VCaP (cell line): ENCODE measurements around the gene EZR.
A peak's percentile ranks its signal among the peaks of the same experiment; 100 is the strongest.

Experiments used
- H3K27ac ChIP-seq: fragments of 450-650 bp; 2 replicates; pipeline ENCODE4 v1.5.1; 2017
- TF ChIP-seq, protein P1 (sequence below): fragments of 450-650 bp; conservative IDR thresholded peaks from 2 replicates; pipeline ENCODE4 v1.5.1; 2017; ENCODE audit warnings: mild to moderate bottlenecking, moderate library complexity

Gene EZR

DNA sequence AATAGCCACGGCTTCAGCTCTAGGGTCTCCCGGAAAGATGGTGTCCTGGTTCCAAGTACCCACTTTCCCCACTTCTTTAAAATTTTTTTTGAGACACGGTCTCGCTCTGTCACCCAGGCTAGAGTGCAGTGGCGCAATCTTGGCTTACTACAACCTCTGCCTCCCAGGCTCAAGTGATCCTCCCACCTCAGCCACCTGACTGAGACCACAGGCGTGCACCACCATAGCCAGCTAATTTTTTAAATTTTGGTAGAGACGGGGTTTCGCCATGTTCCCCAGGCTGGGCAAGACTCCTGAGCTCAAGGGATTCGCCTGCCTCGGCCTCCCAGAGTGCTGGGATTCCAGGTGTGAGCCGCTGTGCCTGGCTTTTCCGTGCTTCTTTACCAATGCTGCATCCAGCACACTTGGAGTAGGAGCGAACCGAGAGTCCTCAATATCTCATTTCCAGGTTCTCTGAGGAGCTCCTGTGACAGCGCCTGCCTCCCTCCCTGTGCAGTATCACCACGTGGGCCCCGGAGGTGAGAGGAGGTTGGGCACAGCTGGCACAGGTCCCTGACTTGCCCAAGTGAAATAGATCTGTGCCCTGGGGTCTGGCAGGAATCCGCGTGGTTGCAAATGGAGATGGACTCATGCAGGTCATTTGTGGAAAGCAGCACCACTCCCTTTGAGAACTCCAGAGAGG lies 37.3 kb downstream of the EZR start:
- TF ChIP-seq, protein P1, sequence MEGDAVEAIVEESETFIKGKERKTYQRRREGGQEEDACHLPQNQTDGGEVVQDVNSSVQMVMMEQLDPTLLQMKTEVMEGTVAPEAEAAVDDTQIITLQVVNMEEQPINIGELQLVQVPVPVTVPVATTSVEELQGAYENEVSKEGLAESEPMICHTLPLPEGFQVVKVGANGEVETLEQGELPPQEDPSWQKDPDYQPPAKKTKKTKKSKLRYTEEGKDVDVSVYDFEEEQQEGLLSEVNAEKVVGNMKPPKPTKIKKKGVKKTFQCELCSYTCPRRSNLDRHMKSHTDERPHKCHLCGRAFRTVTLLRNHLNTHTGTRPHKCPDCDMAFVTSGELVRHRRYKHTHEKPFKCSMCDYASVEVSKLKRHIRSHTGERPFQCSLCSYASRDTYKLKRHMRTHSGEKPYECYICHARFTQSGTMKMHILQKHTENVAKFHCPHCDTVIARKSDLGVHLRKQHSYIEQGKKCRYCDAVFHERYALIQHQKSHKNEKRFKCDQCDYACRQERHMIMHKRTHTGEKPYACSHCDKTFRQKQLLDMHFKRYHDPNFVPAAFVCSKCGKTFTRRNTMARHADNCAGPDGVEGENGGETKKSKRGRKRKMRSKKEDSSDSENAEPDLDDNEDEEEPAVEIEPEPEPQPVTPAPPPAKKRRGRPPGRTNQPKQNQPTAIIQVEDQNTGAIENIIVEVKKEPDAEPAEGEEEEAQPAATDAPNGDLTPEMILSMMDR = no peak
- H3K27ac ChIP-seq = peak overlapping the region; percentile 89

- H3K27ac ChIP-seq = peak overlapping the region; percentile 89
- TF ChIP-seq, protein P1 = no peak
Measured at GRCh38 chr6:158780988-158781691, 38.0 kb downstream of the EZR start.

GRCh38 chr6:158780246-158780884 lies 38.8 kb downstream of the EZR start:
- TF ChIP-seq, protein P1 = no peak
- peak overlapping the region; percentile 89 for H3K27ac ChIP-seq

DNA sequence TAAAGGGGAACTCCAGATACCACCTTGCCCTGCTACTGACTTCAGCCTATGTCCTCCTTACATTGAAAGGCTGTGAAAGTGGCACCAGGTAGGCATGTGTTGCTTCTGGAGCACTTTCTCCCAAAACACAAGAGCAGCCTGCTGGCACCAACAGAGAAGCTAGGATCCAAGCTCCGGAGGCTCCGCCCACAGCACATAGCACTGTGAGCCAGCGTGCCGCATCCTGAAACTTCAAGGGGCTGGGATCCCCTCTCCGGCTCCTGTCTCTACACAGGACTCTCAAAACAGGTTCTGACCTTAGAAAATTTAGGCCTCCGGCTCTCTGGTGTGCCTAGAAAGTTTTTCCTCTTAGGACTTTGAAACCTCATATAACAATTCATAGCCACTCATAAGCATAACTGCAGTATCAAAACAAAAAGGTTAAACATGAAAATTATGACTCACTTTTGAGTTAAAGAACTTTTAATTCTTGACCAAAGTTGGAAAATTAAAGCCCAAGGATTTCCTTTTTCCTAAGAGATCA lies 41.1 kb downstream of the EZR start:
- no peak overlapping the region for H3K27ac ChIP-seq
- TF ChIP-seq, protein P1 = no peak

DNA sequence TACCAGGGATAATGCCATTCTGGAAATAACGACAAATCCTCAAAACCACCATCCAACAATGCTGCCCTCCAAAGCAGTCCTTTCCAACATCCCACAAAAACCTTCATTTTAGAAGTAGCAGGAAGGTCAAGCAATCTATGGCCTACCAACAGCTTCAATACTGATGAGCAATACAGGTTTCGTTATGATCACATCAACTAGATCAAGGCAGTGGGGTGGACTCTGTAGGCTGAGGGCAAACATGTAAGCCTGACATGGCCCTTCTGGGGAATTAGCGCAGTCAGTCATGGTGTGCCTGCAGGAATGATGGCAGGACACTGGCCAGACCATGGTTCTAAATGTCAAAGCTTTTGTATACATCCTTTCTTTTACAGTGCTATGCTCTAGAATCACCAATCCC lies 41.7 kb downstream of the EZR start:
- TF ChIP-seq, protein P1 = no peak
- H3K27ac ChIP-seq = no peak overlapping the region

GRCh38 chr6:158776737-158777136 lies 42.4 kb downstream of the EZR start:
- no peak overlapping the region for H3K27ac ChIP-seq
- TF ChIP-seq, protein P1 = no peak

GRCh38 chr6:158775832-158776231 lies 43.3 kb downstream of the EZR start:
- TF ChIP-seq, protein P1 = no peak
- H3K27ac ChIP-seq = no peak overlapping the region
